Stimulated activated CD4-positive, alpha-beta T cell treated with anti-CD3 and anti-CD28 coated beads, Interleukin-15, amount 100 ng/mL, for 1 hour (primary cell): ENCODE data around the gene MSLN.

Experiments
- DNase-seq, 2 donors: peaks; one replicate each; pipeline ENCODE4 v3.0.0-alpha.2; 2020; ENCODE audit warnings: low read depth in 1 of 2, low spot score in 1 of 2

Gene MSLN

GRCh38 chr16:801584-802363, 41.2 kb downstream of the MSLN start:
- DNase-seq, result no peak

DNA sequence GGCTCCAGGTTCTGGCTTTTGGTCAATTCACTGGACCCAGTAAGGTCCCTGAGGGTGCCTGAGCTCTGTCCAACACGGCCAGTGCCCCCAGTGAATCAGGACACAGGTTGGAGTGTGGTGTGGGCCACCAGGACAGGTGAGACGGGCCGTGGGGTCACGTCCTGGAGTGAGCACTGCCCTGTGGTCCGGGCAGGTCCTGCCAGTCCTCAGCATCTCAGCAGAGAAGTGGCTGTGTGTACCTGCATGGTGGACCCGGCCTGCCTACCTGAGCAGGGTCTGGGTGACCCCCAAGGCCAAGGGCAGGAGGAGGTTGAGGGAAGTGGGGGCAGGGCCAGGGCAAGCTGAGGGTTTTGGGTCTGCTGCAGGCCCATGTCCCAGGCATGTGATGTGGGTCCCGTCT, 41.9 kb downstream of the MSLN start:
- no peak for DNase-seq

- DNase-seq, result no peak
Observed at GRCh38 chr16:802914-803753, 42.6 kb downstream of the MSLN start.

DNA sequence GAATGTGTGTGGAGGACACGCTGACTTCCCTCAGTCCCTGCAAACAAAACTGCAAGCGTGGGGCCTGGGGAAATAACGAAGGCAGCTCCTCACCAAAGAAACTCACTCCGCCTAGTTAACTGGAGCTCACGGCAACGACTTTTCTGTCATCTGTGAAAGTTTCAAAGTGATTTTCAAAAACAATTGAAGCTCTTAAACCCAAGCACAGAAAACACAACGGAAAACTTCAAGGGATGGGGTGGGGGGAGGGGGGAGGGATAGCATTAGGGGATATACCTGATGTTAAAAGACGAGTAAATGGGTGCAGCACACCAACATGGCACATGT, 43.2 kb downstream of the MSLN start:
- DNase-seq, result no peak

DNA sequence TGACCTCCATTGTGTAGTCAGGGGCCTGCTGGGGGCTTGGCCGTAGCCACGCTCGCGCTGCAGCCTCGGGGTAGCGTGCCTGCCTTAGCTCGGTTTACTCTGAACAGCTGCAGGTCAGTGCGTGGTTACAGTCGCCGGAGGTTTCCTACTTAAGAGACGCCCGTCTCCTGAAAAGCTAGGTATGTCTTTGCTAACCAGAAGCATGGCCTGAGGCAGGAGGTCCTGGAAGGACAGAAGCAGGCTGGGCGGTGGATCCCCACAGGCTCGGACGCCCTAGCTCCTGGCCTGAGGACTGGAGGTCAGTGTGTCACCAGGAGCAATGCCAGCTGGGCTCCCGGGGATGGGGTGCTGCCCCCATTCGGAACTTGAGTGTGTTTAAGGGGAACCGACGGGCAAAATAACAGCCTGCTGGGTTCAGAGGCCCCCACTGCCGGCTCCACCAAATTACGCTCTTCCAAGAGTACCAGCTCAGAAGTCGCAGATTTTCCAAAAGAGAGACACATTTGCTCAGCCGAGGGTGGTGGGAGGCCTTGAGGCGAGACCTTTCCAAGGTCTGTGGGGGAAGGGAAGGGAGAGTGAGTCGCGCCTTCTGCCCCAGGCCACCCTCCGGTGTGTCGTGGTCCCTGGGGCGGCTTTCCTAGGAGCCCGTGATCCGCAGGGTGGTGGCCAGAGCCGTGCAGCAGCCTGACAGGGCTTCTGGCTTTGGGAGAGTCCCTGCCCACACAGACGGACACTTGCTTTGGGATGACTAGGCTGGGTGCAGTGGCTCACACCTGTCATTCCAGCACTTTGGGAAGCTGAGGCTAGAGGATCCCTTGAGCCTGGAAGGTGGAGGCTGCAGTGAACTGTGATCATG, 43.9 kb downstream of the MSLN start:
- no peak for DNase-seq

GRCh38 chr16:805474-805873, 44.9 kb downstream of the MSLN start:
- no peak for DNase-seq

GRCh38 chr16:807347-808084, 47.0 kb downstream of the MSLN start:
- peak; percentile 60 to 70 for DNase-seq

DNA sequence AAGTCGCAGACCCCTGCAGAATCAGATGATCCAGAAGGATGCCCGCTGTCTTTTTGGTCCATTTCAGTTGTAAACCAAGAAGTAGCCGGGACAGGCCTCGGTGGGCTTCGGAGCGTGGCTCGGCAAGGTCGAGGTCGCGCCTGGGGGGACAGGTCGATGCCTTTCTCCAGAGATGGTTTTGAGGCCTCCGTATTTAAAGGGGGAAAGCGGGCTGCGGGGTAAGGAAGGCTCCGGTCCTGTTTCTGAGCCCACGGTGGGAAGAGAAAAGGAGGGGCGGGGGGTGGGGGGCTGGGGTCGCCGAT, 47.5 kb downstream of the MSLN start:
- DNase-seq, result no peak

- DNase-seq, result peak in 1 of 2 donors; percentile 48
Observed at GRCh38 chr16:813204-813915, 52.8 kb downstream of the MSLN start.

DNA sequence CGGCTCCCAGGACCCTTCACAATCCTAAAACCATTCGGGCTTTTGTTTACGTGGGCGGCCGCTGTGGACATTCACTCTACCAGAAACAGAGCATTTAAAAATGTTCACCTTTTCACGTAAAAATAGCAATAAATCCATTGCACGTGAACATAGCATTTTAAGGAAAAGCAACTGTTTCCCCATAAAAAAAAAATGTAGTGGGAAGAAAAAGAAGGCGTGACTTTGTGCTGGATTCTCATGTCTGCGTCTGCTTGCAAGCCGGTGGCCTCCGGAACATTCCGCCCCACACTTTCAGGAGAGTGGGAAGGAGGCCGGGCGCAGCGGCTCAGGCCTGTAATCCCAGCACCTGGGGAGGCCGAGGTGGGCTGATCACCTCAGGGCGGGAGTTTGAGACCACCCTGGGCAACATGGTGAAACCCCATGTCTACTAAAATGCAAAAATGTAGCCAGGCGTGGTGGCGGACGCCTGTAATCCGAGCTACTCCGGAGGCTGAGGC, 53.4 kb downstream of the MSLN start:
- no peak for DNase-seq

DNA sequence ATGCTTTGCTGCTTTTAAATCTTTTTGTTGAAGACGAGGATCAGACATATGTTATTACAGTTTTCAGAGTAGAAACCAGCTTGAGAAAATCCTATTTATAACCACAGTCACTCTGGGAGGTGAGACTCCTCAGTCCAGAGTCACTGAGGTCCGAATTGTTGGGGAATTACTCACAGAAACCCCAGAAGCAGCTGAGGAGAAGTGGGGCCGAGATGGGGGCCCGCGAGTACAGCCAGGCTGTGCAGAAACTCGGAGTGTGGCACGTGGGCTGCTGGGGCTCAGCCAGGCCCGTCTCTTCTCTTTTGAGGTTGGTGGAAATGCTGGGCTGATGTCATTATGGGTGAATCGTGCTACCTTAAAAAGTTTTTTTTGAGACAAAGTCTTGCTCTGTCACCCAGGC, 54.4 kb downstream of the MSLN start:
- no peak for DNase-seq

DNA sequence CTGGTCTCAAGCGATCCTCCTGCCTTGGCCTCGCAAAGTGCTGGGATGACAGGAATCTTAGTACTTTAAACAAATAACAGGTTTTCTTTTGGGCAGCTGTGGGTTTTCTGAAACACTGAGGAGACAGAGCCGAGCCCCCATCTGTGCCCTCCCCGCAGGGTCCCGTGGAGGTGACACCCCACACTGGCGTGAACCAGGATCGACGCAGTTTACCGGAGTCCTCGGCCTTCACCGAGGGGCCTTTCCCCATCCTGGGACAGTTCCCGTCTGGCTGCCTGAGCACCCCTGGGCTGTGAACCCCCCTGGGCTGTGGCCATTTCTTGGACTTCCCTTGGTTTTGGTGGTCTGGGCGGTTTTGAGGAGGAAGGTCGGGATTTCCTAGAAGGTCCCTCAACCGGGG, 55.3 kb downstream of the MSLN start:
- DNase-seq, result no peak

- no peak for DNase-seq
Observed at GRCh38 chr16:817001-817906, 56.7 kb downstream of the MSLN start.

- DNase-seq, result no peak
Observed at GRCh38 chr16:818132-818531, 57.6 kb downstream of the MSLN start.
